Measurements from ENCODE around the gene TGM3. TPM values are rescaled to one million over a fixed set of nuclear protein-coding genes. Genes with fewer than 3 reads are reported as not detected.

The TGM3 gene
- total and polyA plus RNA-seq, 2 experiments from 2014 or later = 0.08 TPM; not detected in 1

DNA sequence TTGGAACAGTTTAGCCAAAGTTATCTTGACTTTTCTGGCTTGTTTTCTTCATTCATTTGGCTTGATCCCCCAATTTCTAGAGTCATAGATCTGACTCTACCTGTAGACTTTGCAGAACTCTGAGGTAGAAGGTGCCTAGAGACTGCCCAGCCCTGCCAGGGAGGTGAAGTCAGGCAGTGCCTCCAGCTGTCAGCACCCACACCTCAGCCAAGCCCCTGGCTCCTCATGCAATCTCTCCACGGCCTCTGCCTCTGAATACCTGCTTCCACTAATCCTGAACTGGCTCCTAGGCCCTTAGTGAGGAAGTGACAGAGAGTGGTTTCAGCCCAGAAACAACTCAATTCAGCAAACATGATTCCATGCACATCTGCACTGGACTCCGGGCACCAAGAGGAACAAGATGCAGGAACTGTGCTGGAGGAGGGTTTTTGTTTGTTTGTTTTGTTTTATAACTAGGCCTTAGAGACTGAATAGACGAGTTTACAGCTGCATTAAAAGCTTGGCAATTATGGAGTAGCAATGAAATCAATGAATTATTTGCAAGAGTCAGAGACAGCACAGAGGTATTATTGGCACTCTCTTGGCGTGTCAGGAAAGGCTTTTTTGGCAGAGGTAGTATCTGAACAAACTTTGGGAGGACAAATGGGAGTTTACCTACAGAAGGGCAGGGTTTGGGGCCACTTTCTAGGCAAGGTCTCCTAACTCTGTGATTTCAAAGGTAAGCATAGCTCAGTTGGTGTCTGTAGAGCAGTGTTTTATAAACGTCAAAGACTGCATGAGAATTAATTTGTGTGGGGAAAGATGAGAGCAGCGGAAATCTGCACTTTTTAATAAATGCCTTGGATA lies 25.2 kb downstream of the TGM3 start:
- TF ChIP-seq, protein P1, sequence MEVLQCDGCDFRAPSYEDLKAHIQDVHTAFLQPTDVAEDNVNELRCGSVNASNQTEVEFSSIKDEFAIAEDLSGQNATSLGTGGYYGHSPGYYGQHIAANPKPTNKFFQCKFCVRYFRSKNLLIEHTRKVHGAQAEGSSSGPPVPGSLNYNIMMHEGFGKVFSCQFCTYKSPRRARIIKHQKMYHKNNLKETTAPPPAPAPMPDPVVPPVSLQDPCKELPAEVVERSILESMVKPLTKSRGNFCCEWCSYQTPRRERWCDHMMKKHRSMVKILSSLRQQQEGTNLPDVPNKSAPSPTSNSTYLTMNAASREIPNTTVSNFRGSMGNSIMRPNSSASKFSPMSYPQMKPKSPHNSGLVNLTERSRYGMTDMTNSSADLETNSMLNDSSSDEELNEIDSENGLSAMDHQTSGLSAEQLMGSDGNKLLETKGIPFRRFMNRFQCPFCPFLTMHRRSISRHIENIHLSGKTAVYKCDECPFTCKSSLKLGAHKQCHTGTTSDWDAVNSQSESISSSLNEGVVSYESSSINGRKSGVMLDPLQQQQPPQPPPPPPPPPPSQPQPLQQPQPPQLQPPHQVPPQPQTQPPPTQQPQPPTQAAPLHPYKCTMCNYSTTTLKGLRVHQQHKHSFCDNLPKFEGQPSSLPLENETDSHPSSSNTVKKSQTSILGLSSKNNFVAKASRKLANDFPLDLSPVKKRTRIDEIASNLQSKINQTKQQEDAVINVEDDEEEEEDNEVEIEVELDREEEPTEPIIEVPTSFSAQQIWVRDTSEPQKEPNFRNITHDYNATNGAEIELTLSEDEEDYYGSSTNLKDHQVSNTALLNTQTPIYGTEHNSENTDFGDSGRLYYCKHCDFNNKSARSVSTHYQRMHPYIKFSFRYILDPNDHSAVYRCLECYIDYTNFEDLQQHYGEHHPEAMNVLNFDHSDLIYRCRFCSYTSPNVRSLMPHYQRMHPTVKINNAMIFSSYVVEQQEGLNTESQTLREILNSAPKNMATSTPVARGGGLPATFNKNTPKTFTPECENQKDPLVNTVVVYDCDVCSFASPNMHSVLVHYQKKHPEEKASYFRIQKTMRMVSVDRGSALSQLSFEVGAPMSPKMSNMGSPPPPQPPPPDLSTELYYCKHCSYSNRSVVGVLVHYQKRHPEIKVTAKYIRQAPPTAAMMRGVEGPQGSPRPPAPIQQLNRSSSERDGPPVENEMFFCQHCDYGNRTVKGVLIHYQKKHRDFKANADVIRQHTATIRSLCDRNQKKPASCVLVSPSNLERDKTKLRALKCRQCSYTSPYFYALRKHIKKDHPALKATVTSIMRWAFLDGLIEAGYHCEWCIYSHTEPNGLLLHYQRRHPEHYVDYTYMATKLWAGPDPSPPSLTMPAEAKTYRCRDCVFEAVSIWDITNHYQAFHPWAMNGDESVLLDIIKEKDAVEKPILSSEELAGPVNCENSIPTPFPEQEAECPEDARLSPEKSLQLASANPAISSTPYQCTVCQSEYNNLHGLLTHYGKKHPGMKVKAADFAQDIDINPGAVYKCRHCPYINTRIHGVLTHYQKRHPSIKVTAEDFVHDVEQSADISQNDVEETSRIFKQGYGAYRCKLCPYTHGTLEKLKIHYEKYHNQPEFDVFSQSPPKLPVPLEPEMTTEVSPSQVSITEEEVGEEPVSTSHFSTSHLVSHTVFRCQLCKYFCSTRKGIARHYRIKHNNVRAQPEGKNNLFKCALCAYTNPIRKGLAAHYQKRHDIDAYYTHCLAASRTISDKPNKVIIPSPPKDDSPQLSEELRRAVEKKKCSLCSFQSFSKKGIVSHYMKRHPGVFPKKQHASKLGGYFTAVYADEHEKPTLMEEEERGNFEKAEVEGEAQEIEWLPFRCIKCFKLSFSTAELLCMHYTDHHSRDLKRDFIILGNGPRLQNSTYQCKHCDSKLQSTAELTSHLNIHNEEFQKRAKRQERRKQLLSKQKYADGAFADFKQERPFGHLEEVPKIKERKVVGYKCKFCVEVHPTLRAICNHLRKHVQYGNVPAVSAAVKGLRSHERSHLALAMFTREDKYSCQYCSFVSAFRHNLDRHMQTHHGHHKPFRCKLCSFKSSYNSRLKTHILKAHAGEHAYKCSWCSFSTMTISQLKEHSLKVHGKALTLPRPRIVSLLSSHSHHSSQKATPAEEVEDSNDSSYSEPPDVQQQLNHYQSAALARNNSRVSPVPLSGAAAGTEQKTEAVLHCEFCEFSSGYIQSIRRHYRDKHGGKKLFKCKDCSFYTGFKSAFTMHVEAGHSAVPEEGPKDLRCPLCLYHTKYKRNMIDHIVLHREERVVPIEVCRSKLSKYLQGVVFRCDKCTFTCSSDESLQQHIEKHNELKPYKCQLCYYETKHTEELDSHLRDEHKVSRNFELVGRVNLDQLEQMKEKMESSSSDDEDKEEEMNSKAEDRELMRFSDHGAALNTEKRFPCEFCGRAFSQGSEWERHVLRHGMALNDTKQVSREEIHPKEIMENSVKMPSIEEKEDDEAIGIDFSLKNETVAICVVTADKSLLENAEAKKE (CRISPR knock-in tag; IDR thresholded peaks at IDR 0.05) = no peak
- no peak for TF ChIP-seq STAT1 (IDR thresholded peaks at IDR 0.05; ENCODE audit: unreplicated experiment)
- no peak for TF ChIP-seq ZNF114 (CRISPR knock-in tag; IDR thresholded peaks at IDR 0.05)
- TF ChIP-seq, protein P2, sequence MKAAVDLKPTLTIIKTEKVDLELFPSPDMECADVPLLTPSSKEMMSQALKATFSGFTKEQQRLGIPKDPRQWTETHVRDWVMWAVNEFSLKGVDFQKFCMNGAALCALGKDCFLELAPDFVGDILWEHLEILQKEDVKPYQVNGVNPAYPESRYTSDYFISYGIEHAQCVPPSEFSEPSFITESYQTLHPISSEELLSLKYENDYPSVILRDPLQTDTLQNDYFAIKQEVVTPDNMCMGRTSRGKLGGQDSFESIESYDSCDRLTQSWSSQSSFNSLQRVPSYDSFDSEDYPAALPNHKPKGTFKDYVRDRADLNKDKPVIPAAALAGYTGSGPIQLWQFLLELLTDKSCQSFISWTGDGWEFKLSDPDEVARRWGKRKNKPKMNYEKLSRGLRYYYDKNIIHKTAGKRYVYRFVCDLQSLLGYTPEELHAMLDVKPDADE (IDR thresholded peaks at IDR 0.05) = no peak
- TF ChIP-seq NANOG (IDR thresholded peaks at IDR 0.05; ENCODE audit: borderline replicate concordance) = no peak
- TF ChIP-seq, protein P3, sequence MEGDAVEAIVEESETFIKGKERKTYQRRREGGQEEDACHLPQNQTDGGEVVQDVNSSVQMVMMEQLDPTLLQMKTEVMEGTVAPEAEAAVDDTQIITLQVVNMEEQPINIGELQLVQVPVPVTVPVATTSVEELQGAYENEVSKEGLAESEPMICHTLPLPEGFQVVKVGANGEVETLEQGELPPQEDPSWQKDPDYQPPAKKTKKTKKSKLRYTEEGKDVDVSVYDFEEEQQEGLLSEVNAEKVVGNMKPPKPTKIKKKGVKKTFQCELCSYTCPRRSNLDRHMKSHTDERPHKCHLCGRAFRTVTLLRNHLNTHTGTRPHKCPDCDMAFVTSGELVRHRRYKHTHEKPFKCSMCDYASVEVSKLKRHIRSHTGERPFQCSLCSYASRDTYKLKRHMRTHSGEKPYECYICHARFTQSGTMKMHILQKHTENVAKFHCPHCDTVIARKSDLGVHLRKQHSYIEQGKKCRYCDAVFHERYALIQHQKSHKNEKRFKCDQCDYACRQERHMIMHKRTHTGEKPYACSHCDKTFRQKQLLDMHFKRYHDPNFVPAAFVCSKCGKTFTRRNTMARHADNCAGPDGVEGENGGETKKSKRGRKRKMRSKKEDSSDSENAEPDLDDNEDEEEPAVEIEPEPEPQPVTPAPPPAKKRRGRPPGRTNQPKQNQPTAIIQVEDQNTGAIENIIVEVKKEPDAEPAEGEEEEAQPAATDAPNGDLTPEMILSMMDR (conservative IDR thresholded peaks at IDR 0.05; ENCODE audit: low read depth in 2 of 2) = no peak
- no peak for TF ChIP-seq ZNF331 (CRISPR knock-in tag; IDR thresholded peaks at IDR 0.05; ENCODE audit: low read depth)
- TF ChIP-seq JUNB (IDR thresholded peaks at IDR 0.05; ENCODE audit: unreplicated experiment) = no peak
- no peak for TF ChIP-seq EZH2phosphoT487 (IDR thresholded peaks at IDR 0.05; ENCODE audit: unreplicated experiment)
- no peak for TF ChIP-seq POLR2AphosphoS5 (IDR thresholded peaks at IDR 0.05; ENCODE audit: low read depth)
- TF ChIP-seq, protein P4, sequence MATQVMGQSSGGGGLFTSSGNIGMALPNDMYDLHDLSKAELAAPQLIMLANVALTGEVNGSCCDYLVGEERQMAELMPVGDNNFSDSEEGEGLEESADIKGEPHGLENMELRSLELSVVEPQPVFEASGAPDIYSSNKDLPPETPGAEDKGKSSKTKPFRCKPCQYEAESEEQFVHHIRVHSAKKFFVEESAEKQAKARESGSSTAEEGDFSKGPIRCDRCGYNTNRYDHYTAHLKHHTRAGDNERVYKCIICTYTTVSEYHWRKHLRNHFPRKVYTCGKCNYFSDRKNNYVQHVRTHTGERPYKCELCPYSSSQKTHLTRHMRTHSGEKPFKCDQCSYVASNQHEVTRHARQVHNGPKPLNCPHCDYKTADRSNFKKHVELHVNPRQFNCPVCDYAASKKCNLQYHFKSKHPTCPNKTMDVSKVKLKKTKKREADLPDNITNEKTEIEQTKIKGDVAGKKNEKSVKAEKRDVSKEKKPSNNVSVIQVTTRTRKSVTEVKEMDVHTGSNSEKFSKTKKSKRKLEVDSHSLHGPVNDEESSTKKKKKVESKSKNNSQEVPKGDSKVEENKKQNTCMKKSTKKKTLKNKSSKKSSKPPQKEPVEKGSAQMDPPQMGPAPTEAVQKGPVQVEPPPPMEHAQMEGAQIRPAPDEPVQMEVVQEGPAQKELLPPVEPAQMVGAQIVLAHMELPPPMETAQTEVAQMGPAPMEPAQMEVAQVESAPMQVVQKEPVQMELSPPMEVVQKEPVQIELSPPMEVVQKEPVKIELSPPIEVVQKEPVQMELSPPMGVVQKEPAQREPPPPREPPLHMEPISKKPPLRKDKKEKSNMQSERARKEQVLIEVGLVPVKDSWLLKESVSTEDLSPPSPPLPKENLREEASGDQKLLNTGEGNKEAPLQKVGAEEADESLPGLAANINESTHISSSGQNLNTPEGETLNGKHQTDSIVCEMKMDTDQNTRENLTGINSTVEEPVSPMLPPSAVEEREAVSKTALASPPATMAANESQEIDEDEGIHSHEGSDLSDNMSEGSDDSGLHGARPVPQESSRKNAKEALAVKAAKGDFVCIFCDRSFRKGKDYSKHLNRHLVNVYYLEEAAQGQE (IDR thresholded peaks at IDR 0.05; ENCODE audit: unreplicated experiment) = no peak
- TF ChIP-seq CREB1 (CRISPR knock-in tag; IDR thresholded peaks at IDR 0.05; ENCODE audit: low read depth) = no peak
- no peak for TF ChIP-seq EZH2 (IDR thresholded peaks at IDR 0.05; ENCODE audit: low read depth, unreplicated experiment)
- Histone ChIP-seq H2AFZ (peak overlapping the region; percentile 18; the same call in 1 of the 2 replicates), H3K9me2 (ENCODE audit: insufficient read depth) (no peaks in the 10 kb centered on the region), H3K79me2 (replicated peaks; ENCODE audit: insufficient read depth) (no peaks in the 10 kb centered on the region), H3K27ac (ENCODE audit: low read depth) (no peak overlapping the region), H3K27me3 (ENCODE audit: insufficient read depth) (no peaks in the 10 kb centered on the region), H4K20me1 (replicated peaks; ENCODE audit: insufficient read depth) (no peaks in the 10 kb centered on the region), H3F3A (replicated peaks; ENCODE audit: low read depth) (no peaks in the 10 kb centered on the region), H3K4me3 (no peak overlapping the region), H3K4me2 (no peak overlapping the region), H3K4me1 (ENCODE audit: insufficient read depth) (no peaks in the 10 kb centered on the region), H3K36me3 (ENCODE audit: insufficient read depth) (no peaks in the 10 kb centered on the region)
- Mint-ChIP-seq H3K4me1 (peaks cover 5% of the 10 kb centered on the region; the same call in 2 of the 3 replicates), H3K27ac (no peak overlapping the region), H3K4me3 (no peak overlapping the region), H3K36me3 (ENCODE audit: low read depth) (no peaks in the 10 kb centered on the region), H3K27me3 (ENCODE audit: insufficient read depth, low read depth, poor library complexity) (peaks cover 5% of the 10 kb centered on the region), H3K9me3 (no peaks in the 10 kb centered on the region; the same call in 2 of the 3 replicates)
- DNase-seq (ENCODE audit: low spot score) (no peak), ATAC-seq (no peak)
